Measurements from ENCODE around the gene FOXD3.

DNA sequence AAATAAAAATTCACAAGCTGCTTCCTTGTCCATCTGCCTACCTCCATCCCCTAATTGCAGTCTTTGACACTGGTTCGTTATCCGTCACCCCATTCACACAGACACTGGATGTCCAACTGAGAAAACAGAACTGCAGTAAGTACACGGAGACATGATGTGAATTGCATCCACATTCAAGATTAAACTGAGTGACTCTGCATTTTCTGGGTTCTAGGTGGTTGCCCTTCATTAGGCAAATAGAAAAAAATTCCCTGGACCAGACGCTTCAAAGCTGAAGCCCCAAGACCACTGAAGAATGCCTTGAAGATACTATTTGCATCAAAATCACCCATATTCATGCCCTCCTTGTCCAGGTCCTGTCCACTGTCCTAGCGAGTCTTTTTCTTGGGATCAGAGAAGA is 37.2 kb downstream of the FOXD3 start:
- no peak for TF ChIP-seq CTCF (IDR thresholded peaks at IDR 0.05)
- TF ChIP-seq POLR2A (IDR thresholded peaks at IDR 0.05), result no peak
- no peak for TF ChIP-seq EP300 (IDR thresholded peaks at IDR 0.05)
